ENCODE results near the gene KRTAP3-3.
"Not testable (repeated sequence)": the region's sequence is repeated elsewhere in the genome, so short reads cannot be mapped to it uniquely, and the experiment has no call there.

Gene KRTAP3-3
- total RNA-seq, result 0 reads per million in 4 donors

GRCh38 chr17:40993839-40994238, at the start of gene KRTAP3-3:
Gene KRTAP3-3, minus strand, starts transcription at chr17:40994164. Its CDS starts 67 bp downstream, at chr17:40994097.
- no peak for DNase-seq

DNA sequence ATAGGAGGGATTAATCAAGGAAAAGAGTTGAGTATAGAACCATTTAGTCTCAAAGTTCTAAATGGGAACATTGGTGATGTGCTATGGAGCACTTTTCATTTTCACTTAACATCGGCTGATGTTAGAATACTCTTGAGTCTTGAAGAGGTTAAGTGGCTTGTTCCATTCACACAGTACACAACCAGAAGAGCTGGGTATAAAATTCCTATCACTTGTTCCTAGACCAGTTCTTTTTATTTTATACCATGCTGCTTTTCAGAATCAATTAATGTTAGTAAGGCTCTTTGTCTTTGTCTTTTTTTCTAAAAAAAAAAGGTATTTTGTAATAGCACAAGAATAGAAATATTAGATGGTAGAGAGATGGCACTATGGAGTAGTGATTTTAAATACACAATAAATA, 49.0 kb upstream of the KRTAP3-3 start:
- DNase-seq, result no peak

- DNase-seq, result not testable (repeated sequence)
Observed at GRCh38 chr17:41040783-41041571, 47.0 kb upstream of the KRTAP3-3 start, which contains the start of gene KRTAP1-1. Gene KRTAP1-1, minus strand, starts transcription at chr17:41041450. Its CDS starts 53 bp downstream, at chr17:41041397.

DNA sequence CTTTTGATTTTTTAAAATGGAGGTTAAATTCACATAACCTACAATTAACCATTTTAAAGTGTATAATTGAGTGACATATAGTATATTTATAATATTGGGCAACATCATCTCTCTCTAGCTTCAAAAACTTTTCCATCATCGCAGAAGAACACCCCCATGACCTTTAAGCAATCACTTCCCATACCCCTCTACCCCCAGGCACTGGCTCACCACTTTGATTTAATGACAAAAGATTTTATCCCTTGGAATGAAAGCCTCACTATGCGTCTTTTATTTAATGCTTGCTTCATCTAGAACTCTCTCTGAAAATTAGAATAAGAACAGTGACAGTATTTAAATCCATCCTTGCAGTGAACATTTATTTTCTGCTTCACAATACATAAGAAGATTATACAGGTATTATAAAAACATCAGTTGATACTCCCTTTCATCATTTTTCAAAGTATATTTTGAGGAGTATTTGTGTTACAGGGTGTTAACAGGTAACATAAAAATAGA, 43.9 kb upstream of the KRTAP3-3 start:
- DNase-seq, result no peak

DNA sequence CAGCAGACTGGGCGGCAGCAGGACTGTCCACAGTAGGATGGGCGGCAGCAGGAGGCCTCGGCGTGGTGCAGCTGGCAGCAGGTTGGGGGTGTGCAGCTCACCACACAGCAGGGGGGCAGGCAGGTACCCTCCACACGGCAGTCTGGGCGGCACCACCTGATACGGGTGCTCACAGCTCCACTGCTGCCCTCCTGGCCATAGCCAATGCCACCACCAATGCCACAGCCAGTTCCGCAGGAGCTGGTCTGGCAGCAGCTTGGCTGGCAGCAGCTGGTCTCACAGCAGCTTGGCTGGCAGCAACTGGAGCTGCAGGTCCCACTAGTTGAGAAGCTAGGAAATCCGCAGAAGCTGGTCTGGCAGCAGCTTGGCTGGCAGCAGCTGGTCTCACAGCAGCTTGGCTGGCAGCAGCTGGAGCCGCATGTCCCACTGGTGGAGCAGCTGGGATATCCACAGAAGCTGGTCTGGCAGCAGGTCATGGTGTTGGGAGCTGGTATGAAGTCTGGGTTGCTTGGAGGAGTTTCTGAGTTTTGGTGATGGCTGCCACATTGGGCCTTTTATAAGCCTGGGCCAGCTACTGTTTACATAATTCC, 40.5 kb upstream of the KRTAP3-3 start, which contains the start of gene KRTAP1-3:
TSS of gene KRTAP1-3 (minus strand) at position 529 of the 590 bp plus-strand sequence. CDS start at position 476, 53 bp downstream.
- not testable (repeated sequence) for DNase-seq

DNA sequence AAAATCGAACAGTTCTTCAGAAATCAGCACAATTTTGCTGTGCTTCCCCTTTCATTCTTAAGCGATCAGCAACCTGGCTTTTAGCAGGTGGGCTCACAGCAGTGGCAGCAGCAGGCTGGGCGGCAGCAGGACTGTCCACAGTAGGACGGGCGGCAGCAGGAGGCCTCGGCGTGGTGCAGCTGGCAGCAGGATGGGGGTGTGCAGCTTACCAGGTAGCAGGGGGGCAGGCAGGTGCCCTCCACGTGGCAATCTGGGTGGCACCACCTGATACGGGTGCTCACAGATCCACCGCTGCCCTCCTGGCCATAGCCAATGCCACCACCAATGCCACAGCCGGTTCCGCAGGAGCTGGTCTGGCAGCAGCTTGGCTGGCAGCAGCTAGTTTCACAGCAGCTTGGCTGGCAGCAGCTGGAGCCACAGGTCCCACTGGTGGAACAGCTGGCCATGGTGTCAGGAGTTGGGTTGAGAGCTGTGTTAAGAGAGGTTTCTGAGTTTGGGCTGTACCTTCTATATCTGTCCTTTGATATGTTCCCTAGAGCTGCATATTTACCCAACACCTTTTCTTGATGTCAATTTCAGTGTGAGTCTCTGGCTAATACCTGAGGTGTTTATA, 35.8 kb upstream of the KRTAP3-3 start, which contains the start of gene KRTAP1-4:
TSS of gene KRTAP1-4 (minus strand) at position 563 of the 613 bp plus-strand sequence. CDS start at position 446, 117 bp downstream.
- no peak for DNase-seq

DNA sequence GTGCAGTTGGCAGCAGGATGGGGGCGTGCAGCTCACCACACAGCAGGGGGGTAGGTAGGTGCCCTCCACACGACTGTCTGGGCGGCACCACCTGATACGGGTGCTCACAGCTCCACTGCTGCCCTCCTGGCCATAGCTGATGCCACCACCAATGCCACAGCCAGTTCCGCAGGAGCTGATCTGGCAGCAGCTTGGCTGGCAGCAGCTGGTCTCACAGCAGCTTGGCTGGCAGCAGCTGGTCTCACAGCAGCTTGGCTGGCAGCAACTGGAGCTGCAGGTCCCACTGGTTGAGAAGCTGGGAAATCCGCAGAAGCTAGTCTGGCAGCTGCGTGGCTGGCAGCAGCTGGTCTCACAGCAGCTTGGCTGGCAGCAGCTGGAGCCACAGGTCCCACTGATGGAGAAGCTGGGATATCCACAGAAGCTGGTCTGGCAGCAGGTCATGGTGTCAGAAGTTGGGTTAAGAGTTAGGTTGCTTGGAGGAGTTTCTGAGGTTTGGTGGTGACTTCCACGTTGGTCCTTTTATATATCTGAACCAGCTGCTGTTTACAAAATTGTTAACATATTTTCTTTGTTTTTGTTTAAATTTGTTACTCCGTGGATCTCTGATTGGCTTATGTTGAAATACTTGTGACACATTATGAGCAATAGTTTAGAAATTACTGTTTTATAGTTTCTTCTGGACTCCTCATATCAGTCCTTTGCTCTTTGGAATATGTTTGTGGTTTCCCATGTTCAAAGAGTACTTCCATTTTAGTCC, 32.9 kb upstream of the KRTAP3-3 start, which contains the start of gene KRTAP1-5:
TSS of gene KRTAP1-5 (minus strand) at position 494 of the 757 bp plus-strand sequence. CDS start at position 441, 53 bp downstream.
- DNase-seq, result no peak

GRCh38 chr17:41024697-41025096, 30.7 kb upstream of the KRTAP3-3 start:
- DNase-seq, result no peak

DNA sequence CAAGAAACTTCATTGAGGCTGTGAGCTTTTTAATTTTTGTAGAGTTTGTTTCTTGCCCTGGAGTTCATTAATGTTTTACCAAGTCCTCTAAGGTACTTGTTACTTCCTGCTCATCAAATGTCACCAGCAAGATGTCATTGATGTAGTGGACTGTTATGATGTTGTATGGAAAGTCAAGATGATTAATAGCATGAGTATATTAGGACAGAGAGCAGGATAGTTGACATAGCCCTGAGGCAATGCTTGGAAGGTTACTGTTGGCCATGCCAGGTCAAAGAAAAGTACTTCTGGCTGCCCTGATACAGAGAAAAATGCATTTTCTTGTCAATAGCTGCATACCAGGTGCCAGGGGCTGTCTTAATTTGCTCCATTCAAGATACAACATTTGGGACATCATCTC, 26.4 kb upstream of the KRTAP3-3 start:
- no peak for DNase-seq

DNA sequence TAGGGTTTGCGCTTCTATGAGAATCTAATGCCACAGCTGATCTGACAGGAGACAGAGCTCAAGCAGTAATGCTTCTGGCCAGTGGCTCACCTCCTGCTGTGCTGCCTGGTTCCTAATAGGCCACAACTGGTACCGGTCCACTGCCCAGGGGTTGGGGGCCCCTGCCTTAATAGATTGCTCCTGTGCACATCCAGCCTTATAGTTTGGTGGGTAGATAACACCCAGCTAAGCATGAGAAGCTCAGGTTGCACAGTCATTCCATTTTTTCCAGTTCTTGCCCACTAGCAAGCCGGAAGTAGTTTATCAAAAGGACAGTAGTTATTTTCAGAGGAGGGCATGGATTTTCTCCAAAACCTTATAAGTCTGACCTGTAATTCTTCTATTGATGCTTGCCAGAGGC, 25.5 kb upstream of the KRTAP3-3 start:
- no peak for DNase-seq

DNA sequence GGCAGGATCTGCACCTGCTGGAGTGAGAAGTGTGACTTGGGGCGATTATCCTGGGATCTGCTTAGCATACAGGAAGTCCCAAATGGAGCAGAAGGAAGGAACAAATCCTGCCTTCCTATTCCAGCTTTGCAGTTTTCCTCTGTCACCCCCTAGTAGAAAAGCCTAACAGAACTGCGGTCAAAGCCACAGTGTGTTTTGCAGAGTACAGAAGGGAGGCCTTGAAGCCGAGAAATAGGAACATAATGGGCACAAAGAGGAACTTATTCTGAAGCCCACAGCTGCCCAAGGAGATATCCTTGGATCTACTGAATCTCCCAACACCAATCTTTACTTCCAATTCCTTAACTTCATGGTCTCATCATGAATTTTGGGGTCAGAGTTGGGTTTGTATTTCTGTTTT, 24.6 kb upstream of the KRTAP3-3 start:
- no peak for DNase-seq

GRCh38 chr17:41016578-41017215, 22.7 kb upstream of the KRTAP3-3 start:
- no peak for DNase-seq

DNA sequence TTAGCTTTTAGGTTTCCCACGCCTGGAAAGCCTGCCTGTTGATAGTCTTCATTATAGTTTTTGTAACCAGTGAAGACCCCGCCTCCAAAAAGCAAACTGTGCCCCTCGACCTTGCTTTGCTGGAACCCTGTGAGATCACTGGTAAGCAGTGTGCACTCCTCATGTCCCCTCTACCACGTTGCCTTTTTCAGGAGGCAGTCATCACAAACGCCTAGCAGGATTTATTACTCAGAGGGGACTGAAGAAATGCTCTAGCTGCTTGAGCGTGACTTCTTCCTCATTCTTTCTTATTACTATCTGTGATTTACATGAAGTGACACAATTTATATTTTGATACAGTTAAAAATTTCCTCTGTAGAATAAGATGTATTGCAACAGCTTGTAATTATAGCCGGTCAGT, 21.5 kb upstream of the KRTAP3-3 start:
- DNase-seq, result no peak

GRCh38 chr17:41013606-41014005, 19.6 kb upstream of the KRTAP3-3 start:
- no peak for DNase-seq

GRCh38 chr17:41013181-41013580, 19.2 kb upstream of the KRTAP3-3 start:
- DNase-seq, result no peak

DNA sequence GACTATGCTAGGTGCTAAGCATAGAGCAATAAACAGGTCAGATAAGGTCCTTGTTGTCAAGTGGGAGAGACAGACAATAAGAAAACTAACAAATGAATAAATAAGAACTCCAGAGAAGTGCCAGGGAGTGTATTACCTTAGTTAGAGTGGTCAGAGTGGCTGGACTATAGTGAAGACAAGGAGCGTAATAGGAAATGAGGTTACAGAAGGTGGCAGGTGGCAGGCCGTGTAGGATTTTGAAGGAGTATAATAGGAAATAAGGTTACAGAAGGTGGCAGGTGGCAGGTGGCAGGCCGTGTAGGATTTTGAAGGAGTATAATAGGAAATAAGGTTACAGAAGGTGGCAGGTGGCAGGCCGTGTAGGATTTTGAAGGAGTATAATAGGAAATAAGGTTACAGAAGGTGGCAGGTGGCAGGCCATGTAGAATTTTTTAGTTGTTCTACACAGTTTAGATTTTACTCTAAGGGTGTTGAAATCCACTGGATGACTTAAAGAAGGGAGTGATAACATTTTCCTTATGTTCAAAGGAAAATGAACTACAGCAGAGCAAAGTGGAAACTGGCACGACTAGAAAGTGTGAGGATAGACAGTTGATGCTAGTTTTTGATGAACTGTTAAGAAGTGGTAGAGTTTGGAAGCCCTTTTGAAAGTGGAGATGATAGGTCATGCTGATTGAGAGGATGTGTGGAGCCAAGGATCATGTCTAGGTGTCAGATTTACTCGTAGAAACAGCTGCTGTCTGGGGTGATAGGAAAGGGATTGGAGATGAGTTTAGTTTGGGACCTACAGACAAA, 18.6 kb upstream of the KRTAP3-3 start:
- no peak for DNase-seq

DNA sequence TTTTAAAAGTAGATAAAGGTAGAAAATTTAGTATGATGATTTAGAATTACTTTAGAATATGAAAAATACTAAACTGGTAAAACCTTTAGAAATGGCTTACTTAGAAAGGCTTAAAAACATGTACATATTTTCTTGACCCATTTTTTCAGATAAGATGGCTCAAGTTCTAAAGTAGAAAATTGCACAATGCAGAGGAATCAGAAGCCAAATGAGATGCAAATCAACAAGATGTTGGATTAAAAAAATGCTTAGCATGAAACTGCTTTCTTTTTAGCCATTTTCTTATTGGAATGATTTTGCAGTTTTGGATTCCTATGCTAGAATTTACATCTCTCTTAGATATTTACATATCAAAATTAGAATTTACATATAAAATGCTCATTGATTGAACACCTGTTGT, 16.5 kb upstream of the KRTAP3-3 start:
- DNase-seq, result no peak

- DNase-seq, result no peak
Observed at GRCh38 chr17:41009936-41010335, 16.0 kb upstream of the KRTAP3-3 start.

DNA sequence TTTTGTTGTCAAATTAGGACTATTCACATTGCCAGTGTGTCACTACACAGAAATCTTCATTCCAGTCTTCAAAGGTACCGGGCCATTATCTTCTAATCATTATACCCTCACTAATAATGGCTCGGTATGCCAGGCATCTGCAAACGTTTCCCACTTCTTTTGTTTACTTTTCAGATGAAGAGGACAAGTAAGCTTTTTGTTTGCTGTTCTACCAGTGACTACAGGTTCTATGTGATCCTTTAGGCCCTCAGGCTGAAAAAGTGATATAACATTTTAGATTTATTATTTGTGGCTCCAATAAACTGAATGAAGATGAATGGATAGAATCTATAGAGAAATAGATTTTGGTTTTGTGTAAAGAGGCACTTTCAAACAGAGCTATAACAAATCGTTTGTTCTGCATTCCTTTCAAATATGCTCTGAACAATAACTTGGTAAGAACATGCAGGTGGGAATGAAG, 15.4 kb upstream of the KRTAP3-3 start:
- DNase-seq, result no peak

DNA sequence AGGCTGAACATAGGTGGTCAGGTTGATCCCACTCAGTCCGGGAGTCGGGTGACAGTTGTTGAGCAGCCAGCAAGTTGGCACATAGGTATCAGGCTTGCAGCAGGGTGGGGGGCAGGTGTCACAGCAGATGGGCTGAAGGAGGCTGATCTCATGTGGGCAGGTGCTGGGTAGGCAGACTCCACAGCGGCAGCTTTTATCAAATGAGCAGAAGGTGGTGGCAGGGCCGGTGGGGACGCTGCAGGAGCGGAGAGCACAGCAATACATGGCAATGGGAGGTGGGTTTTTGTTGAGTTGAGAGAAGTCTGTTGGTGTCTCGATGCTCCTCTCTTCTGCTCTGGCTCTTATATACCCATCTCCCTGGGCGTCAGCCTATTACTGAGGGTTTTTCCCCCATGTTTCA, 14.8 kb upstream of the KRTAP3-3 start, which contains the start of gene KRTAP3-1:
TSS of gene KRTAP3-1 (minus strand) at position 318 of the 400 bp plus-strand sequence. CDS start at position 264, 54 bp downstream.
- no peak for DNase-seq

- DNase-seq, result no peak
Observed at GRCh38 chr17:41004397-41004796, 10.4 kb upstream of the KRTAP3-3 start.
